RPMI8226 (cell line): Measurements from ENCODE around the gene SF3B3.
"Not testable (repeated sequence)": the region's sequence is repeated elsewhere in the genome, so short reads cannot be mapped to it uniquely, and the experiment has no call there.

Source experiments
- DNase-seq: peaks from one replicate; pipeline ENCODE4 v3.0.0-alpha.2; 2015

Gene SF3B3

GRCh38 chr16:70592106-70592571 lies 68.5 kb downstream of the SF3B3 start:
- no peak for DNase-seq

GRCh38 chr16:70593544-70593943 lies 69.9 kb downstream of the SF3B3 start:
- DNase-seq, result no peak

- DNase-seq, result peak; percentile 71
Measured at GRCh38 chr16:70594569-70594968, 71.0 kb downstream of the SF3B3 start.

GRCh38 chr16:70597135-70597835 lies 73.7 kb downstream of the SF3B3 start:
- no peak for DNase-seq

- DNase-seq, result no peak
Measured at GRCh38 chr16:70598937-70599503, 75.4 kb downstream of the SF3B3 start.

GRCh38 chr16:70600730-70601129 lies 77.1 kb downstream of the SF3B3 start:
- no peak for DNase-seq

- no peak for DNase-seq
Measured at GRCh38 chr16:70601576-70602575, 78.3 kb downstream of the SF3B3 start.

GRCh38 chr16:70602831-70603230 lies 79.2 kb downstream of the SF3B3 start:
- DNase-seq, result no peak

- DNase-seq, result no peak
Measured at GRCh38 chr16:70604407-70605282, 81.0 kb downstream of the SF3B3 start.

- DNase-seq, result no peak
Measured at GRCh38 chr16:70605283-70605657, 81.7 kb downstream of the SF3B3 start.

GRCh38 chr16:70608521-70608920 lies 84.9 kb downstream of the SF3B3 start:
- no peak for DNase-seq

GRCh38 chr16:70610273-70611223 lies 86.9 kb downstream of the SF3B3 start:
- DNase-seq, result no peak

- no peak for DNase-seq
Measured at GRCh38 chr16:70611224-70611598, 87.6 kb downstream of the SF3B3 start.

GRCh38 chr16:70611785-70612303 lies 88.2 kb downstream of the SF3B3 start:
- DNase-seq, result no peak

GRCh38 chr16:70612931-70613330 lies 89.3 kb downstream of the SF3B3 start:
- DNase-seq, result no peak

GRCh38 chr16:70614208-70614951 lies 90.8 kb downstream of the SF3B3 start:
- no peak for DNase-seq

GRCh38 chr16:70615945-70616344 lies 92.3 kb downstream of the SF3B3 start:
- no peak for DNase-seq

- not testable (repeated sequence) for DNase-seq
Measured at GRCh38 chr16:70621864-70622263, 98.2 kb downstream of the SF3B3 start.
